ENCODE measurements around the gene C1orf115.

The C1orf115 gene

DNA sequence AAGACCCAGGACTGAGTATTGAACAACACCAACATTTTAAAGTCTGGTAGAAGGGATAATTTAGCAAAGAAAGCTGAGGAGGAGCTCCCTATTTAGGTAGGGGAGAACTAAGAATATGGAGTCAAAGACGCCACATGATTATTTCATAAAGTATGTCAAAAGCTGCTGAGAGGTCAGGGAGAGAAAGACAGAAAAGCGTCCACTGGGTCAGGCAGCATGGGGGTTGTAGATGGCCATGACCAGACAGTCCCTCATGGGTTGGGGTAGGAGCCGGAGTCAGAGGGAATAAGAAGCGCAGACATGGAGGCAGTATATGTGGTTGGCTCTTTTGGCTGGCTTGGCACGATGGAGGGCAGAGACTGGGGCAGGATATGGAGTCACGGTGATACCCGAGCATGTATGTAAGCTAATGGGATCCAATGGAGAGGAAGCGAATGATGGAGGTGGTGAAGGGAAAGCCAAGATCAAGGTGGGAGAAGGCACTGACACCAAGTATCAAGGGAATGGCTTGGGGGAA lies 4.8 kb downstream of the C1orf115 start:
- peaks cover 5% of the 10 kb centered on the region; the same call in 1 of the 2 replicates for H3K27me3 ChIP-seq (ENCODE audit: control insufficient read depth, insufficient read depth, low read length)
- no peaks in the 10 kb centered on the region for H3K9me3 ChIP-seq (ENCODE audit: control insufficient read depth, insufficient read depth, low read length)
- H3K4me3 ChIP-seq (ENCODE audit: low read length): no peak overlapping the region
- DNase-seq (ENCODE audit: low read depth, low spot score): no peak
- no peaks in the 10 kb centered on the region for H3K36me3 ChIP-seq (ENCODE audit: control insufficient read depth, insufficient read depth, low read length)
- no peaks in the 10 kb centered on the region for H3K4me1 ChIP-seq (ENCODE audit: control insufficient read depth, insufficient read depth, low read length)
- no CpG with 5 or more reads among the region's 8 CpGs for WGBS (ENCODE audit: insufficient coverage, insufficient read length)
- no peak overlapping the region for H3K27ac ChIP-seq (ENCODE audit: low read length)

DNA sequence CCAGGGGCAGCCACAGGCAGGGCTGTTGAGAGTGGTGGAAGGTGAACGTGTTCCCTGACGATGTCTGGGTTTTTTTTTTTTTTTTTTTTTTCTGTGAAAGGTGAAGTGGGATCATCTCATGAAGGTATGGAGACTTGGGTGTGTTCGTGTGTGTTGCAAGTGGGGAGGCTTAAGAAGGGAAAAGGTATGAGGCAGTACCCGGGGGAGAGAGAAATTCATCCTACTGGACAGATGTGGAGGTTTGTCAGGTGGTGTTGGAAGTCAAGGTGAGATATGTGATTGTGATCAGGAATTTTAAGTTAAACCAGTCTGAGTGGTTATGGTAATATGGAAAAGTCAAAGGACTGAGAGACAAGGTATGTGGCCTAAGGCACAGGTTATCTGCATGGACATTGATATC lies 5.3 kb downstream of the C1orf115 start:
- no peaks in the 10 kb centered on the region for H3K36me3 ChIP-seq (ENCODE audit: control insufficient read depth, insufficient read depth, low read length)
- no peak overlapping the region for H3K27ac ChIP-seq (ENCODE audit: low read length)
- H3K4me1 ChIP-seq (ENCODE audit: control insufficient read depth, insufficient read depth, low read length): no peaks in the 10 kb centered on the region
- H3K4me3 ChIP-seq (ENCODE audit: low read length): no peak overlapping the region
- no peak for DNase-seq (ENCODE audit: low read depth, low spot score)
- peaks cover 5% of the 10 kb centered on the region; the same call in 1 of the 2 replicates for H3K27me3 ChIP-seq (ENCODE audit: control insufficient read depth, insufficient read depth, low read length)
- no CpG with 5 or more reads among the region's 4 CpGs for WGBS (ENCODE audit: insufficient coverage, insufficient read length)
- no peaks in the 10 kb centered on the region for H3K9me3 ChIP-seq (ENCODE audit: control insufficient read depth, insufficient read depth, low read length)

DNA sequence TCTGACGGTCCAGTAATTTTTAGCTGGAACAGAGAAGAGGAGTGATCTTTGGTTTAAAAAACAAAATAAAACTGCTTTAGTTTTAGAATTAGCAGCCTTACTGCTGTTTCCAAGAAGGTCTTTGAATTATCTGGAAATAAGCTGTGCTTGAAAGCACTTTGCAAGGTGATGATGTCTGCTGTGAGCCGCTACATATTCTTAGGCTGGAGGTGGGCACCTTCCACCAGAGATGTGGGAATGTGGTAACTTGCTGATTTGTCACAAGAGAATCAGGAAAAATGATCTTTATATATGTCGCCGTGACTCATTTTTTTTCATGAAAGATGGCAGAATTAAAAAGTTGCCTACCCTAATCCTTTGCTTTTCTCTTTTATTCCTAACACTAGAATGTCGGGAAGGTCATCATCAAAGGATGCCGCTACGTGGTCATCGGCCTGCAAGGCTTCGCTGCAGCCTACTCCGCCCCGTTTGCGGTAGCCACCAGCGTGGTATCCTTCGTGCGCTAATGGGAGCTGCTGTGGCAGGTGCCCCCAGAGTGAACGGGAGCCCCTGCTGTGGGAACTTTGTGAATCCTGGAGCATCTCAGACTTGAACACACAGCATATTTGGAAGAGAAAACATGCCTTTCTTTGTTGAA lies 6.2 kb downstream of the C1orf115 start:
- Histone ChIP-seq H3K27ac (ENCODE audit: low read length) (no peak overlapping the region), H3K4me3 (ENCODE audit: low read length) (no peak overlapping the region), H3K4me1 (ENCODE audit: control insufficient read depth, insufficient read depth, low read length) (no peaks in the 10 kb centered on the region), H3K9me3 (ENCODE audit: control insufficient read depth, insufficient read depth, low read length) (no peaks in the 10 kb centered on the region), H3K27me3 (ENCODE audit: control insufficient read depth, insufficient read depth, low read length) (peaks cover 1% of the 10 kb centered on the region; the same call in 1 of the 2 replicates), H3K36me3 (ENCODE audit: control insufficient read depth, insufficient read depth, low read length) (no peaks in the 10 kb centered on the region)
- WGBS (ENCODE audit: insufficient coverage, insufficient read length): no CpG with 5 or more reads among the region's 16 CpGs
- no peak for DNase-seq (ENCODE audit: low read depth, low spot score)

DNA sequence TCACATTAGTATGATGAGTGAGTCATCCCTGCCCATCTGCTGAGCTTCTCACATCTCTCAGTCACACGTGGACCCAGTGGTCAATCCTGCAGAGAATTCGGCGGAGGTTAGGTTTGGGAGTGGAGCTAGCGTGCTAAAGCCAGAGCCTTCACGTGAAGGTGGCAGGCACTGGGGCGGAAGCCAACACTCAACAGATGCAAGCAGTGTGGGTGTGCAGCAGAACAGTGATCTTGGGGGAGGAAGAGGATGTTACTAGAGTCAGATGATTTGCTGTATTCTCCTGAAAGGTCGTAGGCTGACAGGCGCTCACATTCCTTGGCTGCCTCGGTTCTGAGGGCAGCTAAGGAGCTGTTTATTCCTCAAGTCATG lies 6.7 kb downstream of the C1orf115 start:
- no peaks in the 10 kb centered on the region for H3K9me3 ChIP-seq (ENCODE audit: control insufficient read depth, insufficient read depth, low read length)
- H3K27ac ChIP-seq (ENCODE audit: low read length): no peak overlapping the region
- H3K36me3 ChIP-seq (ENCODE audit: control insufficient read depth, insufficient read depth, low read length): no peaks in the 10 kb centered on the region
- no peak overlapping the region for H3K4me3 ChIP-seq (ENCODE audit: low read length)
- WGBS (ENCODE audit: insufficient coverage, insufficient read length): no CpG with 5 or more reads among the region's 9 CpGs
- DNase-seq (ENCODE audit: low read depth, low spot score): no peak
- H3K4me1 ChIP-seq (ENCODE audit: control insufficient read depth, insufficient read depth, low read length): no peaks in the 10 kb centered on the region
- no peaks in the 10 kb centered on the region for H3K27me3 ChIP-seq (ENCODE audit: control insufficient read depth, insufficient read depth, low read length)

DNA sequence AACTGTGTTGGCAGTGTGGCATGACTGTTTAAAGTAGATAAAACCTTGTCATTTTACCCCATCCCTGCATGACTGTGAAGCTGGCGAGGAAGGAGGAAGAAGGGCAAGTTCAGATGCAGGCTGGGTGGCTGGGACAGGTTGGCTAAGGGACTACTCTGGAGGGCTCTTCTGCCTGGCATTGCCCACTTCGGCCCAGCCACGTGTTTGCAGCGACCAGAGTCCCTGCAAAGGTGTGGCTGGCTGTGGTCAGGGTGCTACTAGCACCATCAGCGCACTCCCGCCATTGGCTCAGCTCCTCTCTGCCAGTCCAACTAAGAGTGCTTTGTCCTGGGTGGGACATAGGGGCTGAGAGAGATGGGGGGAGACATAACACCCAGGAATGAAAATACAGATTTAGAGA lies 7.2 kb downstream of the C1orf115 start:
- no CpG with 5 or more reads among the region's 6 CpGs for WGBS (ENCODE audit: insufficient coverage, insufficient read length)
- Histone ChIP-seq H3K27me3 (ENCODE audit: control insufficient read depth, insufficient read depth, low read length) (no peaks in the 10 kb centered on the region), H3K36me3 (ENCODE audit: control insufficient read depth, insufficient read depth, low read length) (no peaks in the 10 kb centered on the region), H3K4me3 (ENCODE audit: low read length) (no peak overlapping the region), H3K4me1 (ENCODE audit: control insufficient read depth, insufficient read depth, low read length) (no peaks in the 10 kb centered on the region), H3K27ac (ENCODE audit: low read length) (no peak overlapping the region), H3K9me3 (ENCODE audit: control insufficient read depth, insufficient read depth, low read length) (no peaks in the 10 kb centered on the region)
- no peak for DNase-seq (ENCODE audit: low read depth, low spot score)

DNA sequence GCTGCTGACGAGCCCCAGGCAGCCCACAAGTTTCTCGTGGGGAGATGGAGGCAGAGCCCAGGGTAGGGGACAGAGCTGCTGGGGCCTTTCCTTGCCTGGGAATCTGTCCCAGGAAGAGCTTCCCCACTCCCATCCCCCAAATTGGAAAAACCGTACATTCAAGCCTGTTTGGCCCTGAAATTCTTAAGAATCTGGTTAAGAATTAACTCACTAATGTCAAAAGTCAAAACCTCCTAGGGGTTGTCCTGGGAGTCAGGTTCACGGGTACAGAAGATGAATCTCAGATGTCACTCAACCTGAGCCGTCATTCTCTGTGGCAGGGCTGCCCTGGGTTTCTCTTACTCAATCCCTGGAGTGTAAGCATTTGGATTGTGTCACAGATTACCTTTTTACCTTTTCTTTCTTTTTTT lies 8.4 kb downstream of the C1orf115 start:
- DNase-seq (ENCODE audit: low read depth, low spot score): no peak
- H3K9me3 ChIP-seq (ENCODE audit: control insufficient read depth, insufficient read depth, low read length): no peaks in the 10 kb centered on the region
- H3K36me3 ChIP-seq (ENCODE audit: control insufficient read depth, insufficient read depth, low read length): no peaks in the 10 kb centered on the region
- no peak overlapping the region for H3K27ac ChIP-seq (ENCODE audit: low read length)
- WGBS (ENCODE audit: insufficient coverage, insufficient read length): no CpG with 5 or more reads among the region's 5 CpGs
- H3K4me3 ChIP-seq (ENCODE audit: low read length): no peak overlapping the region
- H3K27me3 ChIP-seq (ENCODE audit: control insufficient read depth, insufficient read depth, low read length): no peaks in the 10 kb centered on the region
- peaks cover 1% of the 10 kb centered on the region; the same call in 1 of the 2 replicates for H3K4me1 ChIP-seq (ENCODE audit: control insufficient read depth, insufficient read depth, low read length)

DNA sequence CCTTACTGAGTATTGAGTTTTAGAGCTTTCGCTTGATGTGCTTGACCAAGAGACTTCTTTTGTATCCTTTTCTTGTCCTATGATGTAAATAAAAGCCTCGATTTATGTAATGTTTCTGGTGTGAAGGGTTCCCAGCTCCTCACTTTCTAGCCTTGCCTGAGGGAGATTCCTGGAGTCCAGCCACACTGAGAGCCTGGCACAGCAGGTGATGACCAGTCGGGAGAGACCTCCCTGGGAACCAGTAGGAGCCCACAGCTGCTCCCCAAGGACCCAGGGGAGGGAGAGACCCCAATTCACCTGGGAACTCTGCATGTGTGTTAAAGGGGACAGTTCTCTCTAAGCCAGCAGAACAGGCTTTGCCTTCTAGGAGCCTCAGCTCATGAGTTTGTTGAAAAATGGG lies 8.9 kb downstream of the C1orf115 start:
- no peak for DNase-seq (ENCODE audit: low read depth, low spot score)
- Histone ChIP-seq H3K36me3 (ENCODE audit: control insufficient read depth, insufficient read depth, low read length) (no peaks in the 10 kb centered on the region), H3K27me3 (ENCODE audit: control insufficient read depth, insufficient read depth, low read length) (no peaks in the 10 kb centered on the region), H3K9me3 (ENCODE audit: control insufficient read depth, insufficient read depth, low read length) (no peaks in the 10 kb centered on the region), H3K4me3 (ENCODE audit: low read length) (no peak overlapping the region), H3K27ac (ENCODE audit: low read length) (no peak overlapping the region), H3K4me1 (ENCODE audit: control insufficient read depth, insufficient read depth, low read length) (peaks cover 1% of the 10 kb centered on the region; the same call in 1 of the 2 replicates)
- WGBS (ENCODE audit: insufficient coverage, insufficient read length): no CpG with 5 or more reads among the region's 3 CpGs

DNA sequence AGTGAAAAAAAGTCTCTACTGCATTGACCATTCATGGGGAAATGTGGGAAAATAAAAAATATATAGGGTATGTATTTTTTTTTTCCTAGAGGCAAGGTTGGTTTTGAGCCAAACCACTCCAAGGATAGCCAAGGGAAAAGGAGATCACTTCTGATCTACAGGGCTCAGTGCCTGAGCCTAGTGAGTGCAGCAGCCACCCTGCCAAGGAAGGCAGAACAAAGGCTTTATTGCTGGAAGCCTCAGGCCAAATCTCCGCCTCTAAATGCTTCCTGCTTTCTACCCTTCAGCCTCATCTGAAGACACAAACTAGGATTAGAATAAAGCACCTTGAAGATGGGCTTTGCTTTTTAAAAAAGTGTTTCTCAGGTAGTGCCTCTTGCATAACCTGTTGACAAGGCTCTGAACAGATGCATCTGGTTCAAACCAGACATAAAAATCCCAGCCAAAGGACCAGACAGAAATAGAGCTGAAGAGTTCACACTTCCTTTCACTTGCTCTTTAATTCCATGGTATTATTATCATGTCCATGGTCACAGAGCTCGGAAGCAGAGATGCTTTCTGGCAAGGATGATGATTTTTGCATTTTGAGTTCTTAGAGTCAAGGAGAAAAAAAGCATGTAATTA lies 10.5 kb downstream of the C1orf115 start:
- Histone ChIP-seq H3K4me1 (ENCODE audit: control insufficient read depth, insufficient read depth, low read length) (peaks cover 1% of the 10 kb centered on the region; the same call in 1 of the 2 replicates), H3K27me3 (ENCODE audit: control insufficient read depth, insufficient read depth, low read length) (no peaks in the 10 kb centered on the region), H3K4me3 (ENCODE audit: low read length) (no peak overlapping the region), H3K36me3 (ENCODE audit: control insufficient read depth, insufficient read depth, low read length) (no peaks in the 10 kb centered on the region), H3K27ac (ENCODE audit: low read length) (no peak overlapping the region), H3K9me3 (ENCODE audit: control insufficient read depth, insufficient read depth, low read length) (no peaks in the 10 kb centered on the region)
- no CpG with 5 or more reads among the region's 2 CpGs for WGBS (ENCODE audit: insufficient coverage, insufficient read length)
- DNase-seq (ENCODE audit: low read depth, low spot score): no peak

DNA sequence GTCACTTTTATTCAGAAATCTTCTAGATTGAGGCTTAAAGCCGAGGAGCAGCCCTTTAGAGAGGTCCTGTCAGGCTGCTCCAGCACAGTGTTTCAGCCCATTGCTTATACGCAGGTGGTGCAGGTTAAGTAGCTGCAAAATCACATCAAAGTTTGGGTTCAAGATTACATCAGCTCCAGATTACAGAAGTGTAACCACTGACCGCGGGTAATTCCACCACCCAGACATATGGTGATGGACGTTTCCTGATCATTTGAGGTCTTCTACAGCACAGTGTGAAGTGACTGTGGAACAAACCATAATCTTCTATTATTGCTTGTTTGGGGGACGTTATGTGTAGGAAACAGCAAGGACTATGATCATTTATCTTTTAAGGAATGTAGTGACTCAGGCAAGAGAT lies 11.8 kb downstream of the C1orf115 start:
- Histone ChIP-seq H3K4me3 (ENCODE audit: low read length) (no peak overlapping the region), H3K9me3 (ENCODE audit: control insufficient read depth, insufficient read depth, low read length) (no peaks in the 10 kb centered on the region), H3K36me3 (ENCODE audit: control insufficient read depth, insufficient read depth, low read length) (no peaks in the 10 kb centered on the region), H3K27me3 (ENCODE audit: control insufficient read depth, insufficient read depth, low read length) (no peaks in the 10 kb centered on the region), H3K27ac (ENCODE audit: low read length) (no peak overlapping the region), H3K4me1 (ENCODE audit: control insufficient read depth, insufficient read depth, low read length) (peaks cover 1% of the 10 kb centered on the region; the same call in 1 of the 2 replicates)
- no CpG with 5 or more reads among the region's 6 CpGs for WGBS (ENCODE audit: insufficient coverage, insufficient read length)
- DNase-seq (ENCODE audit: low read depth, low spot score): no peak

DNA sequence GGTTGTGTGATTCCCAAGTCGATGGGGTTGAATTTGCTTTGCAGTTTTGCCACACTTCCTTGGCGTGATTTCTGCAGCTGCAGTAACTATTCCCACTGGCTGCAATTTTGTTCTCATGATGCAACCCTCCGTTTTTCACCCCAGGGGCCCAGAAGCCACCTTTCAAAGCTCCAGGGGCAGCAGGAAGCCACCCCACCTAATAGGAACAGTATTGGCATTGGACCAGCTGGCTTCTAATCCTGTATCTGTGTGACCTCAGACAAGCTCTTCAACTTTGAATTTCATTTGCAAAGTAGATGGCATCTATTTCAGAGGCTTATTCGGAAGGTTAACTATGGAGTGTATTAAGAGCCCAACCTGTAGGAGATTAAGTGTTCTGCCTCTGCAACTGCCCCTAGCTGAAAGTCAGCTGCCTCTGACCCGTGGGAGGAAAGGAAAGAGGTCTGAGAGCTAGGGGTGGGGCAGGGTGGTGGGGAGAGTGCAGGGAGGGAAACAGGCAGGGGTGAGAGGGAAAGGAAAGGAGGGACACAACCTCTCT lies 12.6 kb downstream of the C1orf115 start:
- peaks cover 1% of the 10 kb centered on the region; the same call in 1 of the 2 replicates for H3K4me1 ChIP-seq (ENCODE audit: control insufficient read depth, insufficient read depth, low read length)
- H3K9me3 ChIP-seq (ENCODE audit: control insufficient read depth, insufficient read depth, low read length): no peaks in the 10 kb centered on the region
- no peaks in the 10 kb centered on the region for H3K27me3 ChIP-seq (ENCODE audit: control insufficient read depth, insufficient read depth, low read length)
- no CpG with 5 or more reads among the region's 5 CpGs for WGBS (ENCODE audit: insufficient coverage, insufficient read length)
- H3K27ac ChIP-seq (ENCODE audit: low read length): no peak overlapping the region
- no peaks in the 10 kb centered on the region for H3K36me3 ChIP-seq (ENCODE audit: control insufficient read depth, insufficient read depth, low read length)
- H3K4me3 ChIP-seq (ENCODE audit: low read length): no peak overlapping the region
- no peak for DNase-seq (ENCODE audit: low read depth, low spot score)

Measured in iPS DF 6.9 (cell line).